Esophagus mucosa (tissue), 1 donor: ENCODE data around the gene LHFPL2. TPM values are rescaled to one million over a fixed set of nuclear protein-coding genes. Genes with fewer than 3 reads are reported as not detected.
A peak's percentile ranks its signal among the peaks of the same experiment; 100 is the strongest.

Experiments used
- ATAC-seq: fragments of 200-7000 bp; cut with Tn5 transposase; one replicate; pipeline ENCODE4 v1.9.1; 2020
- total RNA-seq: library from RNA; stranded (reverse); gene quantifications from one replicate; pipeline ENCODE4 v1.2.4, GENCODE V29; 2023
- donor health status: DM: yes; HTN: yes; CAD: no.

Gene LHFPL2
- total RNA-seq, 1 donor from 2014 or later = 3.7 TPM

- ATAC-seq = no peak
These were observed 54.6 kb downstream of the LHFPL2 start for GRCh38 chr5:78594021-78594420.

GRCh38 chr5:78593465-78593864 lies 55.1 kb downstream of the LHFPL2 start:
- no peak for ATAC-seq

GRCh38 chr5:78592735-78593386 lies 55.7 kb downstream of the LHFPL2 start:
- ATAC-seq = no peak

- no peak for ATAC-seq
These were observed 56.4 kb downstream of the LHFPL2 start for GRCh38 chr5:78591972-78592700.

- ATAC-seq = no peak
These were observed 57.4 kb downstream of the LHFPL2 start for GRCh38 chr5:78591138-78591612.

- no peak for ATAC-seq
These were observed 58.6 kb downstream of the LHFPL2 start for GRCh38 chr5:78589923-78590322.

GRCh38 chr5:78588507-78588906 lies 60.1 kb downstream of the LHFPL2 start:
- no peak for ATAC-seq

GRCh38 chr5:78587775-78588291 lies 60.7 kb downstream of the LHFPL2 start:
- no peak for ATAC-seq

GRCh38 chr5:78587081-78587774 lies 61.3 kb downstream of the LHFPL2 start:
- no peak for ATAC-seq

- ATAC-seq = peak; percentile 78
These were observed 62.3 kb downstream of the LHFPL2 start for GRCh38 chr5:78586251-78586650.

GRCh38 chr5:78578015-78578414 lies 70.6 kb downstream of the LHFPL2 start:
- no peak for ATAC-seq

GRCh38 chr5:78577071-78577807 lies 71.3 kb downstream of the LHFPL2 start:
- no peak for ATAC-seq

- ATAC-seq = no peak
These were observed 72.2 kb downstream of the LHFPL2 start for GRCh38 chr5:78576376-78576775.

GRCh38 chr5:78574731-78575161 lies 73.8 kb downstream of the LHFPL2 start:
- peak; percentile 96 for ATAC-seq

GRCh38 chr5:78574131-78574673 lies 74.4 kb downstream of the LHFPL2 start:
- peak; percentile 49 for ATAC-seq

- ATAC-seq = no peak
These were observed 75.3 kb downstream of the LHFPL2 start for GRCh38 chr5:78573318-78573717.

GRCh38 chr5:78570646-78571045 lies 77.9 kb downstream of the LHFPL2 start:
- ATAC-seq = no peak

- ATAC-seq = no peak
These were observed 79.1 kb downstream of the LHFPL2 start for GRCh38 chr5:78569441-78569840.

GRCh38 chr5:78568676-78569075 lies 79.9 kb downstream of the LHFPL2 start:
- ATAC-seq = no peak

GRCh38 chr5:78568212-78568611 lies 80.4 kb downstream of the LHFPL2 start:
- ATAC-seq = no peak

GRCh38 chr5:78567617-78568016 lies 81.0 kb downstream of the LHFPL2 start:
- ATAC-seq = no peak

GRCh38 chr5:78566747-78567425 lies 81.7 kb downstream of the LHFPL2 start:
- ATAC-seq = no peak
